Measurements from ENCODE around the gene IFNL4.
A peak's percentile ranks its signal among the peaks of the same experiment; 100 is the strongest.

Gene IFNL4

DNA sequence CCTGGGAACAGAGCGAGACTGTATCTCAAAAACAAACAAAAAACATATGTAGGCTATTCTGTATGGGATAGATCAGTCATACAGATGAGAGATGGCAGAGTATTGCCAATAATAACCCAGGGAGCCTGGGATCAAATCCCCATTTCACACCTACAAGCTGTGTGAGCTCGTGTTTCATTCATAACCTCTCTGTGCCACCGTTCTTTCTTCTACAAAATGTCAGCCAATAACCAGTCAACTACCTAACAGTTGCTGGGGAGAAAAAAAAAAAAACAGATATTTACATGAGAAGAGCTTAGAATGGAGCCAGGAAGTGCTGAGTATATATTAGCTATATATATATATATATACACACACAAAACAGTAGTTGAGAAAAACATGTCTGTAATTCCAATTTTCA, 13.0 kb upstream of the IFNL4 start:
- H3K27ac ChIP-seq (ENCODE audit: insufficient read depth, low read depth, low read length, poor library complexity, severe bottlenecking), result no peak overlapping the region
- H3K9me3 ChIP-seq (ENCODE audit: control insufficient read depth, low read length), result no peaks in the 10 kb centered on the region
- peaks cover 74% of the 10 kb centered on the region for H3K27me3 ChIP-seq (ENCODE audit: control insufficient read depth, insufficient read depth, low read length, poor library complexity, severe bottlenecking)
- H3K4me3 ChIP-seq (ENCODE audit: insufficient read depth, low read depth, low read length), result no peak overlapping the region
- H3K36me3 ChIP-seq (ENCODE audit: control insufficient read depth, insufficient read depth, low read length), result no peaks in the 10 kb centered on the region
- H3K4me1 ChIP-seq (ENCODE audit: control insufficient read depth, insufficient read depth, low read length), result no peaks in the 10 kb centered on the region
- 86 to 93% methylated on average over 2 of the region's 3 CpGs for WGBS, 2 experiments

DNA sequence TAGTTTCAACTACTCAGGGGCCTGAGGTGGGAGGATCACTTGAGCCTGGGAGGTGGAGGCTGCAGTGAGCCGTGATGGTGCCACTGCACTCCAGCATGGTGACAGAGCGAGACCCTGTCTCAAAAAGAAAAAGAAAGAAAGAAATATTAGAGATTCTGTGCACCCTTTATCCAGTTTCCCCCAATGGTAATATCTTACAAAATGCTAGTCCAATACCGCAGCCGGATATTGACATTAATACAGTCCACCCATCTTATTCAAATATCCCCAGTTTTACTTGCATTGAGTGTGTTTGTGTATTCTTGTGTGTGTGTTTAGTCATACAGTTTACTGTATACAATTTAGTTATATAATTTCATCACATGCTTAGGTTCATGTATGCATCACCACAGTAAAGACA, 8.6 kb upstream of the IFNL4 start:
- Histone ChIP-seq H3K4me3 (ENCODE audit: insufficient read depth, low read depth, low read length) (no peak overlapping the region), H3K27ac (ENCODE audit: insufficient read depth, low read depth, low read length, poor library complexity, severe bottlenecking) (no peak overlapping the region), H3K4me1 (ENCODE audit: control insufficient read depth, insufficient read depth, low read length) (no peaks in the 10 kb centered on the region), H3K9me3 (ENCODE audit: control insufficient read depth, low read length) (no peaks in the 10 kb centered on the region), H3K36me3 (ENCODE audit: control insufficient read depth, insufficient read depth, low read length) (no peaks in the 10 kb centered on the region), H3K27me3 (ENCODE audit: control insufficient read depth, insufficient read depth, low read length, poor library complexity, severe bottlenecking) (peaks cover 44% of the 10 kb centered on the region)
- WGBS, 2 experiments, result 89 to 95% methylated on average over 4 of the region's 4 CpGs

- WGBS, 2 experiments, result 89 to 91% methylated on average over 29 of the region's 29 CpGs
- H3K27ac ChIP-seq (ENCODE audit: insufficient read depth, low read depth, low read length, poor library complexity, severe bottlenecking), result no peak overlapping the region
- H3K4me1 ChIP-seq (ENCODE audit: control insufficient read depth, insufficient read depth, low read length), result no peaks in the 10 kb centered on the region
- H3K9me3 ChIP-seq (ENCODE audit: control insufficient read depth, low read length), result no peaks in the 10 kb centered on the region
- H3K27me3 ChIP-seq (ENCODE audit: control insufficient read depth, insufficient read depth, low read length, poor library complexity, severe bottlenecking), result peaks cover 41% of the 10 kb centered on the region
- no peaks in the 10 kb centered on the region for H3K36me3 ChIP-seq (ENCODE audit: control insufficient read depth, insufficient read depth, low read length)
- H3K4me3 ChIP-seq (ENCODE audit: insufficient read depth, low read depth, low read length), result no peak overlapping the region
Measured at GRCh38 chr19:39254531-39255345, 6.1 kb upstream of the IFNL4 start.

- H3K4me3 ChIP-seq (ENCODE audit: insufficient read depth, low read depth, low read length), result no peak overlapping the region
- WGBS, 2 experiments, result 85 to 86% methylated on average over 7 to 8 of the region's 8 CpGs
Measured at GRCh38 chr19:39253374-39254149, 4.9 kb upstream of the IFNL4 start.

DNA sequence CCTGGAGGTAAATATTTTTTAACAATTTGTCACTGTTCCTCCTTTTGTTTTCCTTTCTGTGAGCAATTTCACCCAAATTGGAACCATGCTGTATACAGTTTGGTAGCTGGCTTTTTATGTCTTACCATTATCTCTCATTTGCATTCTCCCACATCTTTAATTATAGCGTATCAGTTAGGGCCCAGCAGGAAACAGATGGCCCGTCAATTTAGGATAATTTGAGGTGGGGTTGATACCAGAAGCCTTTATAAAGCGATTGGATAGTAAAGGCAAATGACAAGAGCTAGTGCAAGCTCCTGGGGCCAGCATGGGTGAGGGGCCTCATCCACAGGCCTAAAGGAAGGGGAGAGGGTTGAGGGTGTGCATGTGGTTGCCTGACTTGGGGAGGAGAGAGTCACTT, 3.8 kb upstream of the IFNL4 start:
- Histone ChIP-seq H3K4me3 (ENCODE audit: insufficient read depth, low read depth, low read length) (no peak overlapping the region), H3K4me1 (ENCODE audit: control insufficient read depth, insufficient read depth, low read length) (no peaks in the 10 kb centered on the region), H3K36me3 (ENCODE audit: control insufficient read depth, insufficient read depth, low read length) (no peaks in the 10 kb centered on the region), H3K9me3 (ENCODE audit: control insufficient read depth, low read length) (no peaks in the 10 kb centered on the region), H3K27ac (ENCODE audit: insufficient read depth, low read depth, low read length, poor library complexity, severe bottlenecking) (no peak overlapping the region), H3K27me3 (ENCODE audit: control insufficient read depth, insufficient read depth, low read length, poor library complexity, severe bottlenecking) (peaks cover 59% of the 10 kb centered on the region)
- 66 to 85% methylated on average over 3 of the region's 3 CpGs for WGBS, 2 experiments

More at GRCh38 chr19:39253374-39254149, 4.9 kb upstream of the IFNL4 start:
- no peaks in the 10 kb centered on the region for H3K9me3 ChIP-seq (ENCODE audit: control insufficient read depth, low read length)
- peaks cover 48% of the 10 kb centered on the region for H3K27me3 ChIP-seq (ENCODE audit: control insufficient read depth, insufficient read depth, low read length, poor library complexity, severe bottlenecking)
- no peaks in the 10 kb centered on the region for H3K4me1 ChIP-seq (ENCODE audit: control insufficient read depth, insufficient read depth, low read length)
- H3K27ac ChIP-seq (ENCODE audit: insufficient read depth, low read depth, low read length, poor library complexity, severe bottlenecking), result no peak overlapping the region
- no peaks in the 10 kb centered on the region for H3K36me3 ChIP-seq (ENCODE audit: control insufficient read depth, insufficient read depth, low read length)

DNA sequence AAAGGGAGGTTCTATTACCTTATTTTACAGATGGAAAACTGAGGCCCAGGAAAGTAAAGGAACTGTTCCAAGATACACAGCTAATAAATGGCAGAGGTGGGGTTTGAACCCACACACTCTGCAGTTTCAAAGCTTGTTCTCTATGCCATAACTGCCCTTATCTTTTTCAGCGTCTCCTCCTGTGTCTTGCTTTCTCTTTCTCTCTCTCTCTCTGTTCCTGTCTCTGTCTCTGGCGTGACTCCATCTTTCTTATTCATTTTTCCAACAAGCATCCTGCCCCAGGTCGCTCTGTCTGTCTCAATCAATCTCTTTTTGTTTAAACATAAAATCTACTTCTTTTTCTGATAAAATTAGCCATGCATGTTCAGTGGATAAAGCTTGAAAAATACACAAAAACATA, 3.2 kb upstream of the IFNL4 start:
- no peaks in the 10 kb centered on the region for H3K36me3 ChIP-seq (ENCODE audit: control insufficient read depth, insufficient read depth, low read length)
- H3K27ac ChIP-seq (ENCODE audit: insufficient read depth, low read depth, low read length, poor library complexity, severe bottlenecking), result no peak overlapping the region
- H3K27me3 ChIP-seq (ENCODE audit: control insufficient read depth, insufficient read depth, low read length, poor library complexity, severe bottlenecking), result peaks cover 65% of the 10 kb centered on the region
- WGBS, 2 experiments, result 85 to 89% methylated on average over 3 of the region's 3 CpGs
- no peak overlapping the region for H3K4me3 ChIP-seq (ENCODE audit: insufficient read depth, low read depth, low read length)
- H3K4me1 ChIP-seq (ENCODE audit: control insufficient read depth, insufficient read depth, low read length), result no peaks in the 10 kb centered on the region
- H3K9me3 ChIP-seq (ENCODE audit: control insufficient read depth, low read length), result no peaks in the 10 kb centered on the region

DNA sequence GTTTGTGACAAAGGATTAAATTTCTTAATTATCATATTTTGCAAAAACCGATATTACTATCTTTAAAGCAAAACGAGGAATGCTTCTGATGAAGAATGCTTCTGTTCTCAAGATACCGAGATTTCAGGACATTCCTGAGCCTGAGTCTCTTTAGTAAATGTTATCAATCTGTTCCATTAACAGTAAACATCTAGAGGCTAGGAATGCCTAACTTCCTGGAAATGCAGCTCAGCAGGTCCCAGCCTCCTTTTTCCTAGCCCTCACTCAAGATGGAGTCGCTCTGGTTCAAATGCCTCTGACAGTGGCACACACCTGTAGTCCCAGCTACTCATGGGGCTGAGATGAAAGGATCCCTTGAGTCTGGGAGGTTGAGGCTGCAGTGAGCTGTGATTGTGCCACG, 2.4 kb upstream of the IFNL4 start:
- Histone ChIP-seq H3K4me1 (ENCODE audit: control insufficient read depth, insufficient read depth, low read length) (no peaks in the 10 kb centered on the region), H3K36me3 (ENCODE audit: control insufficient read depth, insufficient read depth, low read length) (no peaks in the 10 kb centered on the region), H3K4me3 (ENCODE audit: insufficient read depth, low read depth, low read length) (no peak overlapping the region), H3K27ac (ENCODE audit: insufficient read depth, low read depth, low read length, poor library complexity, severe bottlenecking) (no peak overlapping the region), H3K9me3 (ENCODE audit: control insufficient read depth, low read length) (no peaks in the 10 kb centered on the region), H3K27me3 (ENCODE audit: control insufficient read depth, insufficient read depth, low read length, poor library complexity, severe bottlenecking) (peaks cover 69% of the 10 kb centered on the region)
- WGBS, 2 experiments, result 87% methylated on average over 5 of the region's 5 CpGs

GRCh38 chr19:39247701-39248664, 673 bp downstream of the IFNL4 start:
- no peaks in the 10 kb centered on the region for H3K4me1 ChIP-seq (ENCODE audit: control insufficient read depth, insufficient read depth, low read length)
- H3K27ac ChIP-seq (ENCODE audit: insufficient read depth, low read depth, low read length, poor library complexity, severe bottlenecking), result no peak overlapping the region
- WGBS, 2 experiments, result 17% methylated on average over 92 of the region's 92 CpGs
- no peaks in the 10 kb centered on the region for H3K36me3 ChIP-seq (ENCODE audit: control insufficient read depth, insufficient read depth, low read length)
- H3K4me3 ChIP-seq (ENCODE audit: insufficient read depth, low read depth, low read length), result peak overlapping the region; percentile 13
- H3K9me3 ChIP-seq (ENCODE audit: control insufficient read depth, low read length), result no peaks in the 10 kb centered on the region
- peaks cover 69% of the 10 kb centered on the region for H3K27me3 ChIP-seq (ENCODE audit: control insufficient read depth, insufficient read depth, low read length, poor library complexity, severe bottlenecking)

DNA sequence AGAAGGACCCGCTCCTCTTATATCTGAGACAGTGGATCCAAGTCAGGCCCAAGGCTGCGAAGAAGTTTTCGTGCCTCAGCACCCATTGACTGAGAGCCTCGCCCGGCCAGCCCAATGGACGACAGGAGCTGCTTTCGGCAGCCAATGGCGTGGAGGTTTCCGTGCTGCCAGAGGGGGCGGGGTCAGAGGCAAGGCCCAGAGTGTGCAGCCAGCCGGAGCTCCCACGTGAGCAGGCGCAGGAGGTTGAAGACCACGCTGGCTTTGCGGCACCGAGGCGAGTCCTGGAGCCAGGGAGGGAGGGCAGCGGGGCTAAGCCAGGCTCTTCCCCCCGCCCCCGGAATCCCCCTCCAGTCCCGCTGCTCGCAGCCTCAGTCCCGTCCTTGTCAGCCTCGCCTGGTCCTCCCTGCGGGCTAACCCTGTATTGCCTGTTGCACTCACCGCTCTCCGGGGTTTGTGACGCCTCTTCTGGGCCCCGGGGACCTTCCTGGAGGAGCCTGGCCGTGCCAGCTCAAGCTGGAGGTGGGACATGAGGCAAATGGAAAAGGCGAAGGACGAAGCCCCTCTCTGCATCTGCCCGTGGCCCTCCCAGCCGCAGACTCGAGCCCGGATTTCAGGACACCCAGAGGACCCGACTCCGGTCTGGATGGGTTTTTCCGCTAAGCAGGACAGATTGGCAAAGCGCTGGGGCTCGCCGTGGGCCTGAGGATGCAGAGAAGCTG, 1.5 kb downstream of the IFNL4 start:
- WGBS, 2 experiments, result 19% methylated on average over 42 of the region's 42 CpGs
- no peaks in the 10 kb centered on the region for H3K36me3 ChIP-seq (ENCODE audit: control insufficient read depth, insufficient read depth, low read length)
- no peaks in the 10 kb centered on the region for H3K9me3 ChIP-seq (ENCODE audit: control insufficient read depth, low read length)
- H3K27me3 ChIP-seq (ENCODE audit: control insufficient read depth, insufficient read depth, low read length, poor library complexity, severe bottlenecking), result peaks cover 61% of the 10 kb centered on the region
- no peak overlapping the region for H3K27ac ChIP-seq (ENCODE audit: insufficient read depth, low read depth, low read length, poor library complexity, severe bottlenecking)
- H3K4me3 ChIP-seq (ENCODE audit: insufficient read depth, low read depth, low read length), result peak overlapping the region; percentile 13
- H3K4me1 ChIP-seq (ENCODE audit: control insufficient read depth, insufficient read depth, low read length), result no peaks in the 10 kb centered on the region

Measured in ectodermal cell (in vitro differentiated cells).